HG03575 (cell line): ENCODE data around the gene SLC12A4.
"Not testable (repeated sequence)": the region's sequence is repeated elsewhere in the genome, so short reads cannot be mapped to it uniquely, and the experiment has no call there.

Source experiments
- ATAC-seq: cut with Tn5 transposase; IDR thresholded peaks from one replicate; pipeline ENCODE4 v1.9.1; 2021; ENCODE audit not compliant: unreplicated experiment, insufficient number of reproducible peaks, low FRiP score; ENCODE audit errors: extremely low read depth

The SLC12A4 gene

GRCh38 chr16:67915496-67915769, 53.0 kb downstream of the SLC12A4 start:
- not testable (repeated sequence) for ATAC-seq

- ATAC-seq: no peak
Observed at GRCh38 chr16:67914758-67915495, 53.5 kb downstream of the SLC12A4 start.

GRCh38 chr16:67910158-67910557, 58.3 kb downstream of the SLC12A4 start:
- ATAC-seq: no peak

GRCh38 chr16:67909056-67909742, 59.2 kb downstream of the SLC12A4 start:
- no peak for ATAC-seq

GRCh38 chr16:67907397-67908180, 60.8 kb downstream of the SLC12A4 start:
- no peak for ATAC-seq

GRCh38 chr16:67902831-67903230, 65.6 kb downstream of the SLC12A4 start:
- no peak for ATAC-seq

- ATAC-seq: no peak
Observed at GRCh38 chr16:67901734-67902133, 66.7 kb downstream of the SLC12A4 start.

- no peak for ATAC-seq
Observed at GRCh38 chr16:67897231-67897630, 71.2 kb downstream of the SLC12A4 start.

GRCh38 chr16:67893743-67894399, 74.6 kb downstream of the SLC12A4 start:
- ATAC-seq: no peak
